ENCODE data around the gene CACNA1H.

- TF ChIP-seq CTCF (IDR thresholded peaks at IDR 0.05) (no peak), TCF7L2 (IDR thresholded peaks at IDR 0.05; ENCODE audit: low read depth, low read length) (no peak)
Observed at GRCh38 chr16:1117176-1117900, 35.6 kb upstream of the CACNA1H start.
